ENCODE data around the gene ATG101. TPM values are rescaled to one million over a fixed set of nuclear protein-coding genes. Genes with fewer than 3 reads are reported as not detected.
A peak's percentile ranks its signal among the peaks of the same experiment; 100 is the strongest.

The ATG101 gene
- polyA plus RNA-seq, 1 of the 3 experiments (the other 2 are of a cell fraction): 160 TPM

DNA sequence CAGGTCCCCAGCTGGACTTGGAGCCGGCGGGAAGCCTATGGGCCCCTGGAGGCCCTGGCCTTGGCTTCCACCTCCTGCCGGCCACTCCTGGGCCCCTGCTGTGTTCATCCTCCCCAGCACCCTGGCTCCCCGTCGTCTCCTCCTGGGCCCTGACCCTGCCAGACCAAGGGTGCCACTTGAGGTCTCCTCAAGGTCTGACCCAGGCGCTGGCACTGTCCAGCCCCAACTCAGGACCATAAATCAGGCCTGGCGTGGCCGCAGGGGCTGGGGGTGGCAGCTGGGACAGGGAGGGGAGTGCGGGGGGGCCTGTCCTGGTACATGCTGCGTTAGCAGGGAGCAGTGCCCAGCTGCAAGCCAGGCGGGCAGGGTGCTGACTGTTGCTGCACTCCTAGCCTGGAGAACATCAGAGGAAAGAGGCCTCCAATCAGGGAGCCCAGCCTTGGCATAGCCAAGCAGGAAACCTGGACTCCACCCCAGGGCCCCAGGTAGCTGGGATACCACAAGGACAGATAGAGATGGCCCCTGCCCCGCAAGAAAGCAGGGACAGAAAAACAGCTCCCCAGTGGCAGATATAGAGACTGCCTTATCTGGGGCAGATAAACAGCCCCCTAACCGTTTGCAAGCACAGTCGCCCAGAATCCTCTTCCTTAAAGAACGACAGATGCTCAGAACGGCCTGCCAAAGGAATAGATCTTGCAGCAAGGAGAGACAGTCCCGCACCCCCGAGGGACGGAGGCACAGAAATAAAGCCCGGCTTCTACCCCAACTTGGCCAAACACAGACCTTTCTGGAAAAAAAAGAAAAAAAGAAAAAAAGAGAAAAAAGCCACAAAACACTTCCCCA, 6.5 kb upstream of the ATG101 start:
- H3K4me3 ChIP-seq (ENCODE audit: low read depth in 2 of 2, low read length in 1 of 2): no peak overlapping the region
- H3K4me2 ChIP-seq: no peak overlapping the region
- no peaks in the 10 kb centered on the region for H3K9me2 ChIP-seq
- peaks cover 0 to 24% of the 10 kb centered on the region in 2 experiments; a peak in 1 of 4 replicates for H3K4me1 ChIP-seq (ENCODE audit: control insufficient read depth in 1 of 2, insufficient read depth in 2 of 2, low read depth in 1 of 2, low read length in 1 of 2)
- no peak overlapping the region for H3K9ac ChIP-seq
- H3K27ac ChIP-seq (ENCODE audit: low read depth in 2 of 2, low read length in 1 of 2): peak overlapping the region in 1 of 2 experiments; percentile 64; a peak in 1 of 4 replicates
- no peaks in the 10 kb centered on the region for H4K20me1 ChIP-seq (ENCODE audit: insufficient read depth)
- H3K27me3 ChIP-seq (ENCODE audit: insufficient read depth): no peaks in the 10 kb centered on the region
- no peak for TF ChIP-seq FOXM1 (IDR thresholded peaks at IDR 0.05; ENCODE audit: low read depth)
- TF ChIP-seq RFX5 (IDR thresholded peaks at IDR 0.05; ENCODE audit: low read length): no peak
- TF ChIP-seq FOXJ3 (CRISPR knock-in tag; IDR thresholded peaks at IDR 0.05): no peak
- no peak for TF ChIP-seq SMC3 (IDR thresholded peaks at IDR 0.05; ENCODE audit: low read depth, low read length)
- TF ChIP-seq SIN3A (IDR thresholded peaks at IDR 0.05; ENCODE audit: borderline replicate concordance, low read depth, low read length): no peak
- TF ChIP-seq FOSL2 (IDR thresholded peaks at IDR 0.05; ENCODE audit: borderline replicate concordance, low read depth): no peak
- TF ChIP-seq EP300 (IDR thresholded peaks at IDR 0.05; ENCODE audit: borderline replicate concordance in 1 of 2, low read depth in 1 of 2, low read length in 1 of 2): no peak
- TF ChIP-seq RAD21 (IDR thresholded peaks at IDR 0.05; ENCODE audit: low read length): no peak
- TF ChIP-seq POLR2AphosphoS5 (IDR thresholded peaks at IDR 0.05; ENCODE audit: low read depth, low read length): no peak
- no peak for TF ChIP-seq YY1 (IDR thresholded peaks at IDR 0.05; ENCODE audit: low read depth)
- DNase-seq: no peak
- H3K9me3 ChIP-seq: no peaks in the 10 kb centered on the region
- H3K36me3 ChIP-seq (replicated peaks in 1 of 2; ENCODE audit: control insufficient read depth in 1 of 2, insufficient read depth in 2 of 2, low read length in 1 of 2): peaks cover 0 to 4% of the 10 kb centered on the region in 2 experiments
- no peak overlapping the region for H2AFZ ChIP-seq (ENCODE audit: low read depth)
- no peaks in the 10 kb centered on the region for H3K79me2 ChIP-seq (ENCODE audit: insufficient read depth)
- no peaks in the 10 kb centered on the region for H3F3A ChIP-seq (replicated peaks; ENCODE audit: insufficient read depth)
- ChIA-PET CTCF (interaction anchor here (0.9 to 15.6 kb wide), 5 partner anchors 20 to 70 kb away, joined by 3 to 279 read pairs (median 5); no protein-coding TSS in a partner anchor), POLR2A (interaction anchor here (0.5 to 1.5 kb wide), 6 partner anchors 11 to 45 kb away, joined by 3 to 5 read pairs (median 4); no protein-coding TSS in a partner anchor)
- WGBS (ENCODE audit: low lambda C conversion rate): 83% methylated on average over 12 of the region's 20 CpGs

DNA sequence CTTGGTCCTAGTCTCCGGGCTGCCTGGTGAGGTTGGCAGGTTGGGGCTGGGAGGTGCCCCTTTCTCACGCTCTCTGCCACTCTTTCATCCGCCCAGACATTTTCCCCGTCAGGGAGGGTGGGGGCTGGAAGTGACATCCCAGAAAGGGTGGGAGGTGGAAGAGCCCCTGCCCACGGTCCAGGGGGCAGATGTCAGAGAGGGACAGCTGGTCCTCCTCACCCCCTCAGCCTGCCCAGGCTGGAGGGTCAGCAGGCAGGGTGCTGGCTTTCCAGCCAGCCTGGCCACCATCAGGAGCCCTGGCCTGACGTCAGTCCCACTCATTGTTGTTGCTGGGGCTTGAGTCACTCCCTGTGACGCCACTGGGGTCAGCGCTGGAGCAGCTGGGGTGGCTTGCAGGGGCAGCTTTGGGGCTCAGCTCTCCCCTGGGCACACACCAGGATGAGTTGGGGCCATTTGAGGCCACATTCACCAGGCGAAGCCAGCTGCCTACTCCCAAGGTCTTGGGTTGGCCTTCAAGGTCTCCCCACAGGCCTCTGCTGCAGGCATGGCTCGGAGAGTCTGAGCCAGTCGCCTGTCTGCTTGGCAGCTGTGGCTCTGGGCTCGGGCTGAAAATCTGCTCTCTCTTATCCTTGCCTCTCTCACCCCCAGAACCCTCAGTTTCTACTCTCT, 5.7 kb upstream of the ATG101 start:
- 82% methylated on average over 8 of the region's 12 CpGs for WGBS (ENCODE audit: low lambda C conversion rate)
- Histone ChIP-seq H3K79me2 (ENCODE audit: insufficient read depth) (no peaks in the 10 kb centered on the region), H3K9me2 (no peaks in the 10 kb centered on the region), H3K4me2 (no peak overlapping the region), H4K20me1 (ENCODE audit: insufficient read depth) (no peaks in the 10 kb centered on the region), H2AFZ (ENCODE audit: low read depth) (no peak overlapping the region), H3K27ac (ENCODE audit: low read depth in 2 of 2, low read length in 1 of 2) (no peak overlapping the region; a peak in 1 of 4 replicates), H3K4me3 (ENCODE audit: low read depth in 2 of 2, low read length in 1 of 2) (no peak overlapping the region), H3F3A (replicated peaks; ENCODE audit: insufficient read depth) (peaks cover 1% of the 10 kb centered on the region), H3K27me3 (ENCODE audit: insufficient read depth) (no peaks in the 10 kb centered on the region), H3K36me3 (replicated peaks in 1 of 2; ENCODE audit: control insufficient read depth in 1 of 2, insufficient read depth in 2 of 2, low read length in 1 of 2) (no peaks in the 10 kb centered on the region), H3K4me1 (ENCODE audit: control insufficient read depth in 1 of 2, insufficient read depth in 2 of 2, low read depth in 1 of 2, low read length in 1 of 2) (peaks cover 0 to 26% of the 10 kb centered on the region in 2 experiments; a peak in 1 of 4 replicates), H3K9ac (no peak overlapping the region), H3K9me3 (no peaks in the 10 kb centered on the region)
- no peak for DNase-seq
- CTCF ChIA-PET: interaction anchor here (0.9 to 15.6 kb wide), 4 partner anchors 19 to 58 kb away, joined by 3 to 279 read pairs (median 8); no protein-coding TSS in a partner anchor
- POLR2A ChIA-PET: interaction anchor here (1.1 kb wide), 1 partner anchor 38 kb away, joined by 4 read pairs; no protein-coding TSS in a partner anchor
- TF ChIP-seq, protein P1, sequence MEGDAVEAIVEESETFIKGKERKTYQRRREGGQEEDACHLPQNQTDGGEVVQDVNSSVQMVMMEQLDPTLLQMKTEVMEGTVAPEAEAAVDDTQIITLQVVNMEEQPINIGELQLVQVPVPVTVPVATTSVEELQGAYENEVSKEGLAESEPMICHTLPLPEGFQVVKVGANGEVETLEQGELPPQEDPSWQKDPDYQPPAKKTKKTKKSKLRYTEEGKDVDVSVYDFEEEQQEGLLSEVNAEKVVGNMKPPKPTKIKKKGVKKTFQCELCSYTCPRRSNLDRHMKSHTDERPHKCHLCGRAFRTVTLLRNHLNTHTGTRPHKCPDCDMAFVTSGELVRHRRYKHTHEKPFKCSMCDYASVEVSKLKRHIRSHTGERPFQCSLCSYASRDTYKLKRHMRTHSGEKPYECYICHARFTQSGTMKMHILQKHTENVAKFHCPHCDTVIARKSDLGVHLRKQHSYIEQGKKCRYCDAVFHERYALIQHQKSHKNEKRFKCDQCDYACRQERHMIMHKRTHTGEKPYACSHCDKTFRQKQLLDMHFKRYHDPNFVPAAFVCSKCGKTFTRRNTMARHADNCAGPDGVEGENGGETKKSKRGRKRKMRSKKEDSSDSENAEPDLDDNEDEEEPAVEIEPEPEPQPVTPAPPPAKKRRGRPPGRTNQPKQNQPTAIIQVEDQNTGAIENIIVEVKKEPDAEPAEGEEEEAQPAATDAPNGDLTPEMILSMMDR (IDR thresholded peaks at IDR 0.05): no peak
- TF ChIP-seq, protein P2, sequence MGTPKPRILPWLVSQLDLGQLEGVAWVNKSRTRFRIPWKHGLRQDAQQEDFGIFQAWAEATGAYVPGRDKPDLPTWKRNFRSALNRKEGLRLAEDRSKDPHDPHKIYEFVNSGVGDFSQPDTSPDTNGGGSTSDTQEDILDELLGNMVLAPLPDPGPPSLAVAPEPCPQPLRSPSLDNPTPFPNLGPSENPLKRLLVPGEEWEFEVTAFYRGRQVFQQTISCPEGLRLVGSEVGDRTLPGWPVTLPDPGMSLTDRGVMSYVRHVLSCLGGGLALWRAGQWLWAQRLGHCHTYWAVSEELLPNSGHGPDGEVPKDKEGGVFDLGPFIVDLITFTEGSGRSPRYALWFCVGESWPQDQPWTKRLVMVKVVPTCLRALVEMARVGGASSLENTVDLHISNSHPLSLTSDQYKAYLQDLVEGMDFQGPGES (IDR thresholded peaks at IDR 0.05; ENCODE audit: low read depth, low read length): no peak
- TF ChIP-seq TEAD4 (IDR thresholded peaks at IDR 0.05; ENCODE audit: borderline replicate concordance, insufficient read depth) (no peak), GABPA (IDR thresholded peaks at IDR 0.05; ENCODE audit: low read depth) (no peak), RXRA (IDR thresholded peaks at IDR 0.05; ENCODE audit: borderline replicate concordance, low read depth) (no peak), MEF2A (IDR thresholded peaks at IDR 0.05; ENCODE audit: borderline replicate concordance, low read depth) (no peak), TAF1 (IDR thresholded peaks at IDR 0.05; ENCODE audit: borderline replicate concordance, low read depth, low read length) (no peak), TCF12 (IDR thresholded peaks at IDR 0.05) (no peak), NFIC (IDR thresholded peaks at IDR 0.05; ENCODE audit: borderline replicate concordance) (no peak)
- TF ChIP-seq, protein P3, sequence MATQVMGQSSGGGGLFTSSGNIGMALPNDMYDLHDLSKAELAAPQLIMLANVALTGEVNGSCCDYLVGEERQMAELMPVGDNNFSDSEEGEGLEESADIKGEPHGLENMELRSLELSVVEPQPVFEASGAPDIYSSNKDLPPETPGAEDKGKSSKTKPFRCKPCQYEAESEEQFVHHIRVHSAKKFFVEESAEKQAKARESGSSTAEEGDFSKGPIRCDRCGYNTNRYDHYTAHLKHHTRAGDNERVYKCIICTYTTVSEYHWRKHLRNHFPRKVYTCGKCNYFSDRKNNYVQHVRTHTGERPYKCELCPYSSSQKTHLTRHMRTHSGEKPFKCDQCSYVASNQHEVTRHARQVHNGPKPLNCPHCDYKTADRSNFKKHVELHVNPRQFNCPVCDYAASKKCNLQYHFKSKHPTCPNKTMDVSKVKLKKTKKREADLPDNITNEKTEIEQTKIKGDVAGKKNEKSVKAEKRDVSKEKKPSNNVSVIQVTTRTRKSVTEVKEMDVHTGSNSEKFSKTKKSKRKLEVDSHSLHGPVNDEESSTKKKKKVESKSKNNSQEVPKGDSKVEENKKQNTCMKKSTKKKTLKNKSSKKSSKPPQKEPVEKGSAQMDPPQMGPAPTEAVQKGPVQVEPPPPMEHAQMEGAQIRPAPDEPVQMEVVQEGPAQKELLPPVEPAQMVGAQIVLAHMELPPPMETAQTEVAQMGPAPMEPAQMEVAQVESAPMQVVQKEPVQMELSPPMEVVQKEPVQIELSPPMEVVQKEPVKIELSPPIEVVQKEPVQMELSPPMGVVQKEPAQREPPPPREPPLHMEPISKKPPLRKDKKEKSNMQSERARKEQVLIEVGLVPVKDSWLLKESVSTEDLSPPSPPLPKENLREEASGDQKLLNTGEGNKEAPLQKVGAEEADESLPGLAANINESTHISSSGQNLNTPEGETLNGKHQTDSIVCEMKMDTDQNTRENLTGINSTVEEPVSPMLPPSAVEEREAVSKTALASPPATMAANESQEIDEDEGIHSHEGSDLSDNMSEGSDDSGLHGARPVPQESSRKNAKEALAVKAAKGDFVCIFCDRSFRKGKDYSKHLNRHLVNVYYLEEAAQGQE (IDR thresholded peaks at IDR 0.05; ENCODE audit: low read depth, low read length): no peak

All from SK-N-SH (cell line).